ENCODE data around the gene EML5.

DNA sequence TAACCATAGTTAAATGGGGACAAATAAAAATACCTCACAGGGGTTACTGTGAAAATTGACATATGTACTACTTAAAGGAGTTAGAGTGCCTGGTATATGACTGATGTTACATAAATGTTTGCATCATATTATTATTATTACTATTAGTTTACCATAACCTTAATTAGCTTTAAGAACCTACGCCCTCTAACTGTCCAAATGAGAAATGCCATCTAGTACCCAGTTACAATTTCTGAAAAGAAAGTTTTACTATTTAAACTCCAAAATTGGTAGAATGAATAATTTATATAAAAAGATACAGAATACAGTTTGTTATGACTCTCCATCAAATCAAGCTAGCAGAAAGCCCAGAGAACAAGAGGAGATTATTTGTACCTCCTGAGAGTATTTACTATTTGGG is 42.3 kb downstream of the EML5 start:
- TF ChIP-seq, protein P1, sequence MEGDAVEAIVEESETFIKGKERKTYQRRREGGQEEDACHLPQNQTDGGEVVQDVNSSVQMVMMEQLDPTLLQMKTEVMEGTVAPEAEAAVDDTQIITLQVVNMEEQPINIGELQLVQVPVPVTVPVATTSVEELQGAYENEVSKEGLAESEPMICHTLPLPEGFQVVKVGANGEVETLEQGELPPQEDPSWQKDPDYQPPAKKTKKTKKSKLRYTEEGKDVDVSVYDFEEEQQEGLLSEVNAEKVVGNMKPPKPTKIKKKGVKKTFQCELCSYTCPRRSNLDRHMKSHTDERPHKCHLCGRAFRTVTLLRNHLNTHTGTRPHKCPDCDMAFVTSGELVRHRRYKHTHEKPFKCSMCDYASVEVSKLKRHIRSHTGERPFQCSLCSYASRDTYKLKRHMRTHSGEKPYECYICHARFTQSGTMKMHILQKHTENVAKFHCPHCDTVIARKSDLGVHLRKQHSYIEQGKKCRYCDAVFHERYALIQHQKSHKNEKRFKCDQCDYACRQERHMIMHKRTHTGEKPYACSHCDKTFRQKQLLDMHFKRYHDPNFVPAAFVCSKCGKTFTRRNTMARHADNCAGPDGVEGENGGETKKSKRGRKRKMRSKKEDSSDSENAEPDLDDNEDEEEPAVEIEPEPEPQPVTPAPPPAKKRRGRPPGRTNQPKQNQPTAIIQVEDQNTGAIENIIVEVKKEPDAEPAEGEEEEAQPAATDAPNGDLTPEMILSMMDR (IDR thresholded peaks at IDR 0.05) = no peak
- TF ChIP-seq EP300 (IDR thresholded peaks at IDR 0.05) = no peak
- no peak for TF ChIP-seq POLR2A (IDR thresholded peaks at IDR 0.05; ENCODE audit: low read depth)
